GM18858 (cell line): ENCODE measurements around the gene RAC2.

ENCODE experiments used
- ATAC-seq: cut with Tn5 transposase; IDR thresholded peaks from one replicate; pipeline ENCODE4 v1.9.1; 2021; ENCODE audit not compliant: unreplicated experiment

RAC2 gene

DNA sequence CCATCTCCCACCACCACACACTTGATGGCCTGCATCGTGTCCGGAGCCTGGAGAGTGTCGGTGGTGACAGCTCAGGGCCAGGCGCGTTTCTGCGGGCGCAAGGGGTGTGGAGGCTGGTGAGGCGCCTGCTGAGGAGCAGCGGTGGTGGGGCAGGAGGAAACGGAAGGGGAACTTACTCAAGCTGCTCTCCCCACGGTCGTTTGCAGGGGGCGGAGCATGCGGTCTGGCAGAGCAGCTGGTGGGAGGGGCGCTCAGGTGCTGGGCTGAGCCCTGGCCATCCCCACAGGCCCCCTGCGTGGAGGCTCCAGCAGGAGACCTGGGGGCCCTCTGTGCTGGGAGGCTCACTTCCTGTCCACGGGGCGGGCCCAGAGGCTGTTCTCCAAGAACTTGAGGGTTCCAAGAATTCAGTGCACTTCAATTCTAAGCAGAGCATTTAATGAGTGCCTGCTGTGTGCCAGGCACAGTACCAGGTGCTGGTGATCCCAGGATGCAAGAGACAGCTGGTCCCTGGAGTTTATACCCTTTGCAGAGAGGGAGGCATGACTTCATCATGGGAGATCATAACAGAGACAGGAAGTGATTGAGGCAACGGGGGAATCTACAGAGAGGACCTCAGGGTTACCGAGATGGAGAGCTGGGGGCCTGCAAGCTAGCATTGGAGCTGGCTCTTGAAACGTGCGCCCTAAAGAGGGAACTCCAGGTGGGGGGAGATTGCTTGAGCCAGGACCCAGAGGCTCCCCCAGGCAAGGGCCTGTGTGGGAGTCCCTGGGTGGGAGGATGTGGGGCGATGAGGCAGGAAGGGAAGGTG lies at the start of gene RAC2:
RAC2 (minus strand) TSS at position 156 of the 808 bp plus-strand sequence; CDS start at position 35, 121 bp downstream.
- peak; percentile 27 for ATAC-seq

- ATAC-seq, result no peak
These were observed 49.1 kb upstream of the RAC2 start for GRCh38 chr22:37293172-37293571.

GRCh38 chr22:37292641-37293040 lies 48.6 kb upstream of the RAC2 start:
- no peak for ATAC-seq

DNA sequence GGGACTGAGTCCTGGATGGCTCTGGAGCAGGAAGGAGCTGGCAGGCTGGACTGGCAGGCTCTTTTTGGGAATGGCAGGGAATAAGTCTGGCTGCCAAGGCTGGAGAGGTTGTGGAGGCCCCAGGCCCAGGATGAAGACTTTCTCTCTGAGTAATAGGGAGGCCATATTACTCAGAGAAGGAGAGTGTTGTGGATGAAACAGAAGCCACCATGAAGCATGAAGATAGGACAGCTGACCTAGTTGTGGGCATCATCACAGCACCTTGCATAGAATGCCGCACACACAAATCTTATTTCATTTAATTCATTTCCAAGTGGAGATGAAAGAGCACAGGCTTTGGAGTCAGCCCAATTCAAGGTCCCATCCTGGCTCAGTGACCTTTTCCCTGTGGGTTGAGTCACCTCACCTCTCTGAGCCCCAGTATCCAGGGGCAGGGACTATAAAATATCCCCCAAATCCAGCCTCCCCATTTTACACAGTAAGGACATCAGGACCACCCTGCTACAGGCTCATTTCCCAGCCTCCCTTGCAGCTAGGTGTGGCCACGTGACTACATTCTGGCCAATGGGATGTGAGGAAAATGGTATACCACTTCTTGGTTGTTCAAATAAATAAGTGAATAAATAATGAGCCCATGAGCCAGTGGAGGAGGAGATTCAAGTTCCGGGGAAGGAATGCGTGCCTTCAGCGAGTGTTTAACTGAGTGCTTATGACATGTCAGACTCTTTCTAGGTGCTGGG lies 47.7 kb upstream of the RAC2 start:
- no peak for ATAC-seq

DNA sequence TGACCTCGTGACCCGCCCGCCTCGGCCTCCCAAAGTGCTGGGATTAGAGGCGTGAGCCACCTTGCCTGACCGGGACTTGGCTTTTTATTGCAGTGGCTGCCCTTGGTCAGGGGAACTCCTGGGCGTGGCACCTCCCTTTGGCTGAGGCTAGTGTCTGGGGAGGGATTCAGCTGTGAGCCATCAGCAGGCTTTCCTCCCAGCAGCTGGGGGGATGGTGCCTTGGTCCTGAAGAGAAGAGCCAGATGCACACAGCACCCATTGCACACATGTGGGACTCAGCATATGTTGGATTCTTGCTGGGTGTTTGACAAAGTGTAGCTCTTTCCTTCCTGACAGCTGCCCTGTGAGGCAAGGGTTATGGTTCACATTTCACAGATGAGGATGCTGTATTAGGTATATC lies 46.7 kb upstream of the RAC2 start:
- ATAC-seq, result no peak

DNA sequence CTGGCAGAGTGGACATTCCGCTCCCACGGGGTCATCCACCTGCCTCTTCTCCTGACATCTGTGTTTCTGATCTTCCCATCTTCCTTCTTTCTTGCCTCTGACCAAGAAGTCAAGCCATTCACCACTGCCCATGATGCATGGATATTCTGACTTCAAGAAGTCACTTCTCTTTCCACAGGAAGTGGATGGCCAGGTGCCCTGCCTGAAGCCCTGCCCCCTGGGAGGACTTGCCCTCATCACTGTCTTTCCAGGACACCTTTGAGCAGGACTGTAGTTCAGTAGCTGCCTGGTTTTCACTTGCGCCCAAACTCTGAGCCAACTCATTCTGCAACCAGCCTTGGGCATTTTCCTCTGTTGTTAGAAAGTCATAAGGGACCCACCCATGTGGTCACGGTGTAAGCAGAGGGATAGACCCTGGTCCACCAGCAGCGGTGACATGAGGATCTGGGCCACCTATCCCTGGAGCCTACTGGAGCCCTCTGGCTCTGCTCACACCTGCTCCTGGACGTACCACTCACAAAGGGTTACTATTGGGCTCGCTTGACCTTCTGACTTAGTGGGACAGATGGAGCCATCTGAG lies 45.2 kb upstream of the RAC2 start:
- no peak for ATAC-seq

- ATAC-seq, result no peak
These were observed 44.5 kb upstream of the RAC2 start for GRCh38 chr22:37288521-37288920.

DNA sequence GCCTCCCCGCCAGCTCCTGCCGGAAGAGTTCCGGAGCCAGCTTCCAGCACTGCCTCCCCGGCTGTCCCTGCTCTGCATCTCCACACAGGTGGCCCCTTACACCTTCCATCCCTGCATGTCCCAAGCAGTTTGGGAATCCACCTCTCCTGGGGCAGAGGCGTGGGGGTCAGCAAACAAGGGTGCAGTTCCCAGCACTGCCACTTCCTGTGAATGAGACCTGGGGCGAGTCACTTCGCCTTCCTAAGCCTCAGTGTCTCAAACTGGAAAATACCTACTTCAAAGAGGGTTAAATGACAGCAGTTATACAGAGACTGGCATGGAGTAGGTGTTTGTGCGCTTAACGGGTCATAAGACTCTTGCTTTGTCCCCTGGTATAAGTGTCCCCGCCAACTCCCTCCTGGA lies 43.5 kb upstream of the RAC2 start:
- no peak for ATAC-seq

DNA sequence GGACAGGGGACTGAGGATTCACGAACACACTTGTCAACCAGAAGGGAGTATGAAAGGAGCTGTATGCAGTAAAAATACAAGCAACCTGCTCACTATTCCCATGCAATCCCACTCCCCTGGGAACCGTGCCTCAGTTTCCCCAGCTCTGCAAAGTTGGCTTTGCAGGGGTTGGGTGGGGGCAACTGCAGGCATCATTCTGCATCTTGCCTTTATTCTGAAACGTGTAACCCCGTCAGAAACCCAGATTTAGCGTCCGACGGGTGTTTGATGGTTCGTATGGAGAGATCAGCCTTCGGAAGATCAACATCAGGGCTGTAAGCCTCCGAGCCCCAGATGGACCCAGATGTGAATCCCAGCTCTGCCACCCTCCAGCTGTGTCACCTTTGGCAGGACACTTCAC lies 41.9 kb upstream of the RAC2 start:
- no peak for ATAC-seq

DNA sequence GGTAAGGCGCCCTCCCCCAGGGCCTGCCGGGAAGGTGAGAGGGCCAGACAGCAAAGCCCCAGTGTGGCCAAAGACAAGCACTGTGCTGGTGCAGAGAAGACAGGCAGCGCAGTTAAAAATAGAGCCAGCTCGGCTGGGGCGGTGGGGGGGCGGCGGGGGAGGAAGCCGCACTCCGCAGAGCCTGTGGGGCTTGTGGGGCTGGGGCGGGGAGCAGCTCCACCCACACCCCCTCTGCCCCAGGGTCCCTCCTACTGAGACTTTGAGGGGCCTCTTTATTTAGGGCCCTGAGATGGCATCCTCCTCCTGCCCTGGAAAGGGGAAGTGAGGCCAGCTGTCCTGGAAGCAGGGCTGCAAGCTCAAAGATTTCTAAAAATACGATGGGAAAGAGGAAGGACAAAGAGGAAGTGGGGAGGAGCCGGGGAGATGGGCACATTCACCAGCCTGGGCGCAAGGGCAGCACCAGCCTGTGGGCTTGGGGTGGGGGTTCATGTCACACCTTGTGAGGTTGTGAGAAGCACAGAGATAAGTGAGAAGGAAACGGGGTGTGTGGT lies 40.8 kb upstream of the RAC2 start:
- ATAC-seq, result no peak

- ATAC-seq, result no peak
These were observed 40.2 kb upstream of the RAC2 start for GRCh38 chr22:37284126-37284804.

DNA sequence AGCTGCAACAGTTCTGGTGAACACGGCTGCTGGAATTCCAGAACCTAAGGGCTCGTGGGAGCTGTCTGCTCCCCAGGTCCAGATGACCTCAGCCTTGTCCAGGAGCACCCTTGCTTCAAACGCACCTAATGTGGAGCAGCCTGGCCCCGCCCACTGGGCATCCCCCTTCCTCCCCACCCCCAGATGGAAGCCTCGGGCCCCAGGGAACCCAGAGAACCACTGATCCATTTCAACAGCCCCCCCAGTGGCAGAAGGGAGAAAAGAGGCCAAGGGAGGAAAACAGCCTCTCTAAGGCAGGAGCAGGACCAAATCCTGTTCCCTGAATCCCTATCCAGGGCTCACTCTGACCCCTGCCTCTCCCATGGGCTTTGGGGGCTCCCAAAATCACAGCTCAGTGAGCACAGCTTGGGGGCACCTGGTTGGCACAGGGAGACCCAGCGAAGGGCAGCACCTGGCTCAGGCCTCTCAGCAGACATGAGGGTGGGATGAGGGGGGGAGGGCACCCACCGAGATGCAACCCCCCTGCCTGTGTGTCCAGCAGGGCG lies 39.4 kb upstream of the RAC2 start:
- no peak for ATAC-seq

DNA sequence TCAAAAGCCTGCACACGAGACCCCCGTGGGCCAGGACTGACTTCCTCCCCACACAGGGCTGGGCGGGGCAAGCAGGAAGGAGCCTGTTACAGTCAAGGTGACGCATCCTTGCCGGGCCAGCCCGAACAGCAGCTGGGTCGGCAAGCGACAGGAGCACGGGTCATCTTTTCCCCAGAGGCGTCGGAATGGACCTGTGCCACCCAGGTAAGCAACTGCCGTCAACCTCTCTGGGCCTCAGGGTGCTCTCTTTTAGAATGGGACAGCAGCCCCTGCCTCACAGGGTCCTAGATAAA lies 38.3 kb upstream of the RAC2 start, which contains the start of gene CYTH4:
CYTH4 (plus strand) TSS at position 124 of the 293 bp plus-strand sequence; CDS start at position 186, 62 bp downstream.
- no peak for ATAC-seq

DNA sequence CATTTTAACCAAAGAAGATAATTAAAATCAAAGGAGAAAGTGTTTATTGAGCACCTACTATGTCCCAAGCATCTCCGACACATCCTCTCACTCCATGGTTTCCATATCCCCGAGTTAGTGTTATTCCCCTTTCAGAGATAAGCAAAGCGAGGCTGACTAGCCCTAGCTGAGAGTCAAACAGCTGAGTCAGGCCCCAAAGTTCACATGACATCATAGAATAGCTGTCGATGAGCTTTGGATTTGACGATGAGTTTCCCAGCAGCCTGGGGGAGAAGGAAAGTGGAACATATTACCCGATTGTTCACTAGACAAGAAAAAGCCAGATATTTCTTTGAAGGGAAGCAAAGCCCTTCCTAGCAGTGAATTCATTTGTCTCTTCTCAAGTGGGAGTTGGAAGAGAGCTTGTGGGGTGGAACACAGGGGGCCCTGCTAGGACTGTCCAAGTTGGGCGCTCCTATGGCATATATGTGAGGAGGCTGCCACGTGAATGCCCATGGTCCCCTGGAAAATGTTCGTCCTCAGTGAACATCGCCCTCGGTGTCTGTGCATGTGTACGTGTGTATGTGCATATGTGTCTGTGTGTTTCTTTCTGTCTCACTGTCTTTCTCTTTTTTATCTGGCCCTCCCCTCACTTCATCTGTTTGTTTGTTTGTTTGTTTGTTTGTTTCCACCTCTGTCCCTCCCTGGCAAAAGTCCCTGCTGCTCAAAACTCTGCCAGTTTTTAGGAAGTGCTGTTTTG lies 37.7 kb upstream of the RAC2 start:
- no peak for ATAC-seq

DNA sequence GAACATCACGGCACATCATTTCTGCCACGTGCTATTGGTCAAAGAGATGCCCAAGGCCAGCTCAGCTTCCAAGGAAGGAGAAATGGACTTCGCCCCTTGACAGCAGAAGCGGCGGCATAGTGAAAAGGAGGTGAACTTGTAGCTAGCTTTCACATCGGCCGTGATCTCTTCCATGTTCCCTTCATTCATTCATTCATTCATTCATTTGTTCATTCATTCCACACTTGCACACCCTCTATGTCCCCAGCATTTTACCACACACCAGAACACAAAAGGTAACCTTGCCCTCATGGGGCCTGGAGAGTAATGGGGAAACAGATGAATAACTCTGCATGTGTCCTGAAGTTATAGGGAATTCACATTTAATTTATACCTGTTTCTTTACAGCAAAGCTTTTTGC lies 37.1 kb upstream of the RAC2 start:
- ATAC-seq, result no peak

DNA sequence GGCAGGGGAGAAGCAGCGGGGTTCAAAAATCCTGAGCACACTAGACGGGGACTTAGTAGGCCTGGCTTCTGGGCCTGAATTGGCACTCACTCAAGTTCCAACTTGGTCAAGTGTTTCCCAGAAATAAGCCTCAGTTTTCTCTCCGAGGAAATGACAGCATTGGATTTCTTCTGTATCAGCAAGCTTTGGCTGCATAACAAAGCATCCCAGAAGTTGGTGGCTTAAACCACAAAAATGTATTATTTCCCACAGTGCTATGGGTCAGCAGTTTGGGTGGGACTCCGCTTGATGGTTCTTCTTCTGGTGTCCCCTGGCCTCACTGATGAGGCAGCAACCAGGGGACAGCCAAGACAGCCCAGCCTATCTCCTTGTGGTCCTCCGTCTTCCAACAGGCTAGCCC lies 36.6 kb upstream of the RAC2 start:
- ATAC-seq, result no peak

- ATAC-seq, result no peak
These were observed 35.5 kb upstream of the RAC2 start for GRCh38 chr22:37279331-37280181.

- ATAC-seq, result no peak
These were observed 34.2 kb upstream of the RAC2 start for GRCh38 chr22:37278261-37278660.

GRCh38 chr22:37277384-37277783 lies 33.3 kb upstream of the RAC2 start:
- no peak for ATAC-seq
